ENCODE results near the gene ACOT7.
"Not testable (repeated sequence)": the region's sequence is repeated elsewhere in the genome, so short reads cannot be mapped to it uniquely, and the experiment has no call there.

ACOT7 gene

GRCh38 chr1:6401673-6402072 lies 8.1 kb upstream of the ACOT7 start:
- in situ Hi-C loops (cut with HindIII; ENCODE audit: low sequenced_read_pairs) = no loop called here

GRCh38 chr1:6399294-6399693 lies 5.7 kb upstream of the ACOT7 start:
- in situ Hi-C loops (cut with HindIII; ENCODE audit: low sequenced_read_pairs) = no loop called here

- in situ Hi-C loops (cut with HindIII; ENCODE audit: low sequenced_read_pairs) = no loop called here
Observed at GRCh38 chr1:6397844-6398441, 4.4 kb upstream of the ACOT7 start.

DNA sequence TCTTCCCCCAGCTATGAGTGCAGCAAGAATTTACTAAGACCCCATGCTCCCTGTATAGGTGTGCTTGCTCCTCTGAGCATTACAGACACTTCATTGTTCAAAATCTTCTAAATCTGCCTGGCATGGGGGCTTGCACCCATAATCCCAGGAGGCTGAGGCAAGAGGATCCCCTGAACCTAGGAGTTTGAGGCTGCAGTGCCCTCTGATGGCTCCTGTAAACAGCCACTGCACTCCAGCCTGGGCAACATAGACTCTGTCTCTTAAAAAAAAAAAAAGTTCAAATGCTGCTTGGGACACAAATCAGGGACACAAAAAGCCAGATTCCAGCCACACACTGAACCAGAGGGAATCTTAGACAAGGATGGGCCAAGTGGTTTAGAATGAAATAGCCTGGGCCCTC lies 3.4 kb upstream of the ACOT7 start:
- in situ Hi-C loops (cut with HindIII; ENCODE audit: low sequenced_read_pairs) = no loop called here

GRCh38 chr1:6395781-6396244 lies 2.2 kb upstream of the ACOT7 start:
- in situ Hi-C loops (cut with HindIII; ENCODE audit: low sequenced_read_pairs) = not testable (repeated sequence)

DNA sequence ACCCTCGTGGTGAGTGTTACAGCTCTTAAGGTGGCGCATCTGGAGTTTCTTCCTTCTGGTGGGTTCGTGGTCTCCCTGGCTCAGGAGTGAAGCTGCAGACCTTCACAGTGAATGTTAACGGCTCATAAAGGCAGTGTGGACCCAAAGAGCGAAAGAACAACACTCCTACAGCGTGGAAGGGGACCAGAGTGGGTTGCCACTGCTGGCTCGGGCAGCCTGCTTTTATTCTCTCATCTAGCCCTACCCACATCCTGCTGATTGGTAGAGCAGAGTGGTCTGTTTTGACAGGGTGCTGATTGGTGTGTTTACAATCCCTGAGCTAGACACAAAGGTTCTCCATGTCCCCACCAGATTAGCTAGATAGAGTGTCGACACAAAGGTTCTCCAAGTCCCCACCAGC lies 1.6 kb upstream of the ACOT7 start:
- in situ Hi-C loops (cut with HindIII; ENCODE audit: low sequenced_read_pairs) = not testable (repeated sequence)

DNA sequence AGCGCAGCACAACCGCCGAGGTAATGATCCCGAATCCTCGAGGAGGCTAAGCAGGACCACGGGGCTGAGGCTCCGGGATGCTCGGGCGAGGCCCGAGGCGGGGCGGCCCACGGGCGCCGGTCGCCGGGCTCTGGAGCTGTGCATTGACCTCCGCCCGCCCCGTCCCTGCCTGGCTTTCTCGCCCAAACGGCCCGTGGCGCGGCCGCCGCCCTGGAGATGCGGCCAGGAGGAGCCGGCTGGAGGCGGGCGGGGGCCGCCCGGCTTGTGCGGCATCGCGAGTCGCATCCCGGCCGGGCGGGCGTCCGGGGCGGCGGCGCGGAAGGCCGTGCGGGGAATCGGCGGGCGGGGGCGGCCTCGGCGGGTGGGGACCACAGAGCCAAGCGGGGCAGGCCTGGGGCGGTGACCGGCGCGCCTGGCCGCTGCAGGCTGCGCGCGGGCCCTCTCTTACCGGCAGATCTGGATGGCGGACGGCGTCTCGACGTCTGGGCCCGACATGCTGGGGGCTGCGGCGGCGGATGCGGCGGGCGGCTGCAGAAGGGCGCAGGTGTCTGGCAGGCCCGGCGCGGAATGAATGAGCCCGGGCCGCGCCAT lies 663 bp downstream of the ACOT7 start:
- in situ Hi-C loops (cut with HindIII; ENCODE audit: low sequenced_read_pairs) = no loop called here

DNA sequence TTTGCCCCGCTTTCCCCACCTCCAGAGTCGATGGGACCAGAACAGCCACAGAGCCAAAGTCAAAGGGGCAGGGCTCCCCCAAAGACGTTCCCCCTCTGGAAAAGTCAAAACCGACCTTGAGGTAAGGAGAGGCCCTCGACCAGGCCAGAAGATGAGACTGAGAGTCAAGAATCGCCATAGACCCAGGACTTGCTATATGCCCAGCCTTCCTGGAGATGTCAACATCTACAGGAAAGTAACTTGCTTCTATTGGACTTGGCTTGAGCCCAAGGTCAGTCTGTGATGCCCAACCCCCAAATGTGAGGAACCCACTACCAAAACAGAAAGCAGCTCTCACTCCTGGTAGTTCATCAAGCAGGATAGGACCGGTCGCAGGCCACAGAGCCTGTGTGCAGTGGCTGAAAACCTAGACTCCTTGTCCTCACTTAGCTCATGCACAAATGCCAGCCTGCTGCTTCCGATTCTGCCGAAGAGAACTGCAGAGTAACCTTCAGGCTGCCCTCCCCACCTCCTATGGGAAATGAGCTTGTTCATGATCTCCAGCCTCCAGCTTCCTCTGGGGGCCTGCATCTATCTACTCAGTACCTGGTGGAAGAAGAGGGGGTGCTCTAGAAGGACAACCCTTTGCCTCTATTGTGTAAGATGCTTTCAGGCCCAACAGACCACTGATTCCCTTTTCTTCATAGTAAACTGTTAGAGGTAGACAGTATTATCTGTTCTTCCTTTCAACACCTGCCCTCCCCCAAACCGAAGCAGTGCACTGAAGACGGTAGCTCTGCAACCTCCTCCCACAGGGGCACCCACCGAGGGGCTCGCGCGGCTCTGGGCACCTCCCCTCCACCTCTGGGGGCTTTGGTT lies 1.4 kb downstream of the ACOT7 start:
- in situ Hi-C loops (cut with HindIII; ENCODE audit: low sequenced_read_pairs) = no loop called here

DNA sequence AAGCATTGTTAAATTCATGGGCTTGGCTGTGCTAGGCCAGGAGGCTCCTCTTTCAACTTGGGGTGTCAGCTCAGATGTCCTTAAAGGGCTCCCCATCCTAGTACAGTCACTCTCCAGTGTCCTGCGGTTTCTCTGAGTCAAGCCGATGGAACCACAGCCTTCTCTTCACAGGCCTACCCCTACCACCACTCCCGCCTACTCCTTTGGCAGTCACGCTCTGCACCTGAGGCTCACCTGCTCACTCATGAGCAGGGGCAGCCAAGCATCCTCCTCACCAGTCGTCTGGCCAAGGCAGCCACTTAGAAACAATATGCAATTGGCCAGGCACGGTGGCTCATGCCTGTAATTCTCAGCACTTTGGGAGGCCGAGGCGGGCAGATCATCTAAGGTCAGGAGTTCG lies 3.6 kb downstream of the ACOT7 start:
- in situ Hi-C loops (cut with HindIII; ENCODE audit: low sequenced_read_pairs) = no loop called here

DNA sequence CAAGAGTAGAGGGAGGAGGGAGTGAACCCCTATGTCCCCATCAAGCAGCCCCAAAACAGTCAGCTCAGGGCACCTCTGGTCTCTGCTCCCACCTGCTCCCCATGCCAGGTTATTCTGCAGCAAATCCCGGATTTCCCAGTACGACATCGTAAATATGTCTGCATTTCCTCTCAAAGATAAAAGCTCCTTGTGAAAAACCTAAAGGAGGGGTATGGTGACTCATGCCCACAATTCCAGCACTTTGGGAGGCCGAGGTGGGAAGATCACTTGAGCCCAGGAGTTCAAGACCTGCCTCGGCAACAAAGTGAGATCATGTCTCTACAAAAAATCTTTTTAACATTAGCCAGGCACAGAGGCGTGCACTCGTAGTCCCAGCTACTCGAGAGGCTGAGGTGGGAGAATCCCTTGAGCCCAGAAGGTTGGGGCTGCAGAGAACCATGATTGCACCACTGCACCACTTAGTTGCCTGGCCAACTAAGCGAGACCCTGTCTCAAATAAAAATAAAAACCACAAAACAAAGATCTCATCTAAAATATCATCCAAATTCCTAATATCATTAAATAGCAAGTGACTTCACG lies 7.1 kb downstream of the ACOT7 start:
- in situ Hi-C loops (cut with HindIII; ENCODE audit: low sequenced_read_pairs) = no loop called here

DNA sequence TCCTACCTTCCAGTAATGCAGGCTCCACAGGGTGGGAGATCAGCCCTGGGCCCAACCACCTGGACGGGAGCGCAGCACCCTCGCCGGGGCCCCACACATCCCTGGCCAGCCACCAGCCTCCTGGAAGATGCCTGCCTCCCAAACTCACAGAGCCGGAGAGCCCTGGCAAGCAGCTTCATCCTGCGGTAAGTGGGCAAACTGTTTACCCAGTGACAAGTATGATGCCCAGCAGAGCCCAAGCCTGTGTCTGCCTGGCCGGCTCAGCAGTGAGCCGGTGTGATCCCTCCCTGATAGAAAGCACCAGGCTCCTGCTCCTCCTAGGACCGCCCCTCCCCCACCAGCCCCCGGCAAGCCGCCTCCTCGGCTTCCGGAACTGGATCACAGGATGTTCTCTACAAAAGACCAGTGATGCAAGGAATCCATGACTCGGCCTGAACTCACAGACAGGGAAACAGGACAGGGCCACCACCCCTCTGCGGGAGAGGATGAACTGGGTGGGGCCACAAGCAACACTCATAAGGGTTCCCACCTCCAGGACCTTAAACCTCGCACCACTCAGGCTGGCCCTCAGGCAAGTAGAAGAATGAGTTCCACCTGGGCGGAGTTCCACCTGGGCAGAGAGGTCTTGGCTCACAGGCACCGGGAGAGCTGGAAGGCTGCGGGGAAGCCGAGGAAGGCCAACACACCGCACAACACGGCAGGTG lies 7.9 kb downstream of the ACOT7 start:
- in situ Hi-C loops (cut with HindIII; ENCODE audit: low sequenced_read_pairs) = no loop called here

DNA sequence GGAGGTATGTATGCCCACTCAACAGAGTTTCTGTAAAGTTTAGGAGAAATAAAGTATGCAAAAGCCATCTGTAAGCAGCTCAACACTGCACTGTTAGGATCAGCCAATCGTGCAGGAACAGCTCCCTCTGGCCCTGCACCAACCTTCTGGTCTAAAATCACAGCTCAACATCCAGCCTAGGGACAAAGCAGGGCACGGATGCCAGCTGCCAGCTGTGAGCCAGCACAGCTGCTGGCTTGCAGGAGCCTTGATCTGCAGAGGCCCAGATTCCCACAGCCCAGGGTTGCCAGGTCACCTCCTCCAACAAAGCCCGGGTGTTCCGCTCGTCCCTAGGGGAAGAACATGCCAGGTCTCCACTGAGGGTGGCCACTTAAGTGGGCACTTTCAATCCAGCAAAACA lies 8.6 kb downstream of the ACOT7 start:
- in situ Hi-C loops (cut with HindIII; ENCODE audit: low sequenced_read_pairs) = no loop called here

- in situ Hi-C loops (cut with HindIII; ENCODE audit: low sequenced_read_pairs) = no loop called here
Observed at GRCh38 chr1:6384135-6384534, 9.4 kb downstream of the ACOT7 start.

DNA sequence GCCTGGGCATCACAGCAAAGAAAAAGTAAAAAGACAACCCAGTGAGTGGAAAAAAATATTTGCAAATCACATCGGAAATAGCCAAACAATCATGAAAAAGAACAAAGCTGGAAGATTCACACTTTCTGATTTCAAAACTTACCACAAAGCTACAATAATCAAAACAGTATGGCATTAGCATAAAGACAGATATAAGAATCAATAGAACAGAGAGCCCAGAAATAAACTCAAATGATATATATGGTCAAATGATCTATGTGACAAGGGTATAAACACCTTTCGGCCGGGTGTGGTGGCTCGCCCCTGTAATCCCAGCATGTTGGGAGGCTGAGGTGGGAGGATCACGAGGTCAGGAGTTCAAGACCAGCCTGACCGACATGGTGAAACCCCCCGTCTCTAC lies 13.5 kb downstream of the ACOT7 start:
- in situ Hi-C loops (cut with HindIII; ENCODE audit: low sequenced_read_pairs) = no loop called here

GRCh38 chr1:6378096-6378746 lies 15.3 kb downstream of the ACOT7 start:
- in situ Hi-C loops (cut with HindIII; ENCODE audit: low sequenced_read_pairs) = no loop called here

- in situ Hi-C loops (cut with HindIII; ENCODE audit: low sequenced_read_pairs) = no loop called here
Observed at GRCh38 chr1:6373961-6374720, 19.4 kb downstream of the ACOT7 start.

- in situ Hi-C loops (cut with HindIII; ENCODE audit: low sequenced_read_pairs) = not testable (repeated sequence)
Observed at GRCh38 chr1:6372236-6372635, 21.3 kb downstream of the ACOT7 start.

GRCh38 chr1:6370006-6370405 lies 23.6 kb downstream of the ACOT7 start:
- in situ Hi-C loops (cut with HindIII; ENCODE audit: low sequenced_read_pairs) = no loop called here

- in situ Hi-C loops (cut with HindIII; ENCODE audit: low sequenced_read_pairs) = no loop called here
Observed at GRCh38 chr1:6367381-6368012, 26.1 kb downstream of the ACOT7 start.

Measured in DLD1 (cell line).